ENCODE measurements around the gene SLC43A2.

DNA sequence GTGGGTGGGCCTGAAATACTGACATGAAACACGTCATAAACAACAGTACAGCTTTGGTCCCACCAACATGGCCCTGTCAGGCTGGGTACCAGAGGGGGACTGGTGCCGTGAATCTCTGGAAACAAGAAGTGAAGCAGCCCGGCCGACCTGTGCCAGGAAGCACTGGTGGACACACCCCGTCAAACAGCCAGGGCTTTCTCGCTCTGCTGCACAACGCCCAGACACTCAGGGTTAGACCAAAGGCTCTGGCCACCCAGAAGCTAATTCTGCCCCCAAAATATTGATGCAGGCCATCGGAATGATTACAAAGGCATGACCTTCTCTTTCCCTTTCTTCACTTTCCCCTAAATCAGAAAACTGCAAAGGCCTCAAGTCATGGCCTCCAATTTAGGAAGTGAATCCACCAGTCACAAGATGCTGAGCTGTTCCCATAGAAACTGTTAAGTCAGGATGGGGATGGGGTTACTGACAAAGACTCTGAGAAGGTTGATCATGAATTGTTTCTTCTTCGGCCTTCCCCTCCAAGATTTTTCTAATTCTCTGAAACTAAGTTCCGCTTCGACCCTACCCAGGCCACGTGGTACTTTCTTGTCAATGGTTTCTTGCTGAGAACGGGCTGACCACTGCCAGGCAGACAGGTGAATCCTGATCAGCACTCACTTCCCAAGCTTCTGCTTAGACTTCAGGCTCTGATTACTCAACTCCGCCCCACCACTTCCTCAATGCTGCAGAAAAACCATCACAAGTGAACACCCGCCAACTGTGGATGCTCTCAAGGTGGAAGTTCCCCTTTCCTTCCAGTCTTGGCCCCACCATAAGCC is 72.8 kb downstream of the SLC43A2 start:
- TF ChIP-seq, protein P1, sequence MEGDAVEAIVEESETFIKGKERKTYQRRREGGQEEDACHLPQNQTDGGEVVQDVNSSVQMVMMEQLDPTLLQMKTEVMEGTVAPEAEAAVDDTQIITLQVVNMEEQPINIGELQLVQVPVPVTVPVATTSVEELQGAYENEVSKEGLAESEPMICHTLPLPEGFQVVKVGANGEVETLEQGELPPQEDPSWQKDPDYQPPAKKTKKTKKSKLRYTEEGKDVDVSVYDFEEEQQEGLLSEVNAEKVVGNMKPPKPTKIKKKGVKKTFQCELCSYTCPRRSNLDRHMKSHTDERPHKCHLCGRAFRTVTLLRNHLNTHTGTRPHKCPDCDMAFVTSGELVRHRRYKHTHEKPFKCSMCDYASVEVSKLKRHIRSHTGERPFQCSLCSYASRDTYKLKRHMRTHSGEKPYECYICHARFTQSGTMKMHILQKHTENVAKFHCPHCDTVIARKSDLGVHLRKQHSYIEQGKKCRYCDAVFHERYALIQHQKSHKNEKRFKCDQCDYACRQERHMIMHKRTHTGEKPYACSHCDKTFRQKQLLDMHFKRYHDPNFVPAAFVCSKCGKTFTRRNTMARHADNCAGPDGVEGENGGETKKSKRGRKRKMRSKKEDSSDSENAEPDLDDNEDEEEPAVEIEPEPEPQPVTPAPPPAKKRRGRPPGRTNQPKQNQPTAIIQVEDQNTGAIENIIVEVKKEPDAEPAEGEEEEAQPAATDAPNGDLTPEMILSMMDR (IDR thresholded peaks at IDR 0.05), result no peak
- TF ChIP-seq ZNF263 (CRISPR knock-in tag; IDR thresholded peaks at IDR 0.05; ENCODE audit: low read depth), result no peak
- no peak for TF ChIP-seq ZNF138 (CRISPR knock-in tag; conservative IDR thresholded peaks at IDR 0.05)
- TF ChIP-seq, protein P2, sequence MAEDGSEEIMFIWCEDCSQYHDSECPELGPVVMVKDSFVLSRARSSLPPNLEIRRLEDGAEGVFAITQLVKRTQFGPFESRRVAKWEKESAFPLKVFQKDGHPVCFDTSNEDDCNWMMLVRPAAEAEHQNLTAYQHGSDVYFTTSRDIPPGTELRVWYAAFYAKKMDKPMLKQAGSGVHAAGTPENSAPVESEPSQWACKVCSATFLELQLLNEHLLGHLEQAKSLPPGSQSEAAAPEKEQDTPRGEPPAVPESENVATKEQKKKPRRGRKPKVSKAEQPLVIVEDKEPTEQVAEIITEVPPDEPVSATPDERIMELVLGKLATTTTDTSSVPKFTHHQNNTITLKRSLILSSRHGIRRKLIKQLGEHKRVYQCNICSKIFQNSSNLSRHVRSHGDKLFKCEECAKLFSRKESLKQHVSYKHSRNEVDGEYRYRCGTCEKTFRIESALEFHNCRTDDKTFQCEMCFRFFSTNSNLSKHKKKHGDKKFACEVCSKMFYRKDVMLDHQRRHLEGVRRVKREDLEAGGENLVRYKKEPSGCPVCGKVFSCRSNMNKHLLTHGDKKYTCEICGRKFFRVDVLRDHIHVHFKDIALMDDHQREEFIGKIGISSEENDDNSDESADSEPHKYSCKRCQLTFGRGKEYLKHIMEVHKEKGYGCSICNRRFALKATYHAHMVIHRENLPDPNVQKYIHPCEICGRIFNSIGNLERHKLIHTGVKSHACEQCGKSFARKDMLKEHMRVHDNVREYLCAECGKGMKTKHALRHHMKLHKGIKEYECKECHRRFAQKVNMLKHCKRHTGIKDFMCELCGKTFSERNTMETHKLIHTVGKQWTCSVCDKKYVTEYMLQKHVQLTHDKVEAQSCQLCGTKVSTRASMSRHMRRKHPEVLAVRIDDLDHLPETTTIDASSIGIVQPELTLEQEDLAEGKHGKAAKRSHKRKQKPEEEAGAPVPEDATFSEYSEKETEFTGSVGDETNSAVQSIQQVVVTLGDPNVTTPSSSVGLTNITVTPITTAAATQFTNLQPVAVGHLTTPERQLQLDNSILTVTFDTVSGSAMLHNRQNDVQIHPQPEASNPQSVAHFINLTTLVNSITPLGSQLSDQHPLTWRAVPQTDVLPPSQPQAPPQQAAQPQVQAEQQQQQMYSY (CRISPR knock-in tag; IDR thresholded peaks at IDR 0.05), result no peak
- no peak for TF ChIP-seq ZNF121 (CRISPR knock-in tag; IDR thresholded peaks at IDR 0.05)
- TF ChIP-seq ZNF396 (CRISPR knock-in tag; IDR thresholded peaks at IDR 0.05; ENCODE audit: borderline replicate concordance), result no peak
- no peak for TF ChIP-seq HMGXB4 (CRISPR knock-in tag; IDR thresholded peaks at IDR 0.05)
